ENCODE measurements around the gene ITGA2B.

DNA sequence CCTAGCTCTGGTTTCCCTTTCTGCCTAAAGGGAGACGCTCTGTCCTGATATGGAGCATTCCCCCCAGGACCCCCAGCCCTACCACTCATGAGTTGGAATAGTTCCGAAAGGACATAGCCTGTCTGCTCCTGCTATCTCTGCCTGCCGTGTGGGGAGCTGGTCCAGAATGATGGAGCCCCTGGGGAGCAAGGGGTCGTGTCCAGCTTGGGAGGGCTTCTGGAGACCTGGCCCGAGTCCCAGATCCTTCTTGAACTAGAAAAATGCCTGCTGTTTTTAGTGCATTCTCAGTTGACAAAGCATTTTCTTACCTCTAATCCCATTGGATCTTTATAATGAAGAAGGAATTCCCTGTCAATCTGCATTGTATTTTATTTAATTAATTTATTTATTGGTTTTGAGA lies 53.5 kb downstream of the ITGA2B start:
- no peak for TF ChIP-seq EZH2 (IDR thresholded peaks at IDR 0.05; ENCODE audit: insufficient read depth, poor library complexity, severe bottlenecking)
- TF ChIP-seq EZH2phosphoT487 (IDR thresholded peaks at IDR 0.05; ENCODE audit: insufficient read depth, low read depth), result no peak

Measured in GM23248 (cell line).